ENCODE measurements around the gene PLD4.
"Not testable (repeated sequence)": the region's sequence is repeated elsewhere in the genome, so short reads cannot be mapped to it uniquely, and the experiment has no call there.

The PLD4 gene

GRCh38 chr14:104924421-104925213, at the start of gene PLD4:
Gene PLD4, plus strand, starts transcription at chr14:104924879. Its CDS starts 2,262 bp downstream, at chr14:104927141.
- DNase-seq, result no peak

- DNase-seq, result no peak
These were observed 49.3 kb upstream of the PLD4 start for GRCh38 chr14:104875412-104875751.

- DNase-seq, result no peak
These were observed 48.9 kb upstream of the PLD4 start for GRCh38 chr14:104875811-104876210.

- DNase-seq, result no peak
These were observed 48.4 kb upstream of the PLD4 start for GRCh38 chr14:104876251-104876699.

GRCh38 chr14:104877066-104877805, 47.4 kb upstream of the PLD4 start:
- no peak for DNase-seq

GRCh38 chr14:104877806-104878550, 46.7 kb upstream of the PLD4 start:
- DNase-seq, result no peak

GRCh38 chr14:104878582-104878981, 46.1 kb upstream of the PLD4 start:
- DNase-seq, result no peak

GRCh38 chr14:104879201-104879982, 45.3 kb upstream of the PLD4 start:
- no peak for DNase-seq

GRCh38 chr14:104879983-104880565, 44.6 kb upstream of the PLD4 start:
- DNase-seq, result no peak

GRCh38 chr14:104880584-104881210, 44.0 kb upstream of the PLD4 start:
- DNase-seq, result no peak

GRCh38 chr14:104881369-104881979, 43.2 kb upstream of the PLD4 start:
- DNase-seq, result no peak

GRCh38 chr14:104882325-104882973, 42.2 kb upstream of the PLD4 start:
- DNase-seq, result no peak

- no peak for DNase-seq
These were observed 41.6 kb upstream of the PLD4 start for GRCh38 chr14:104882991-104883660.

GRCh38 chr14:104883681-104884361, 40.9 kb upstream of the PLD4 start:
- no peak for DNase-seq

GRCh38 chr14:104884381-104884780, 40.3 kb upstream of the PLD4 start:
- not testable (repeated sequence) for DNase-seq

GRCh38 chr14:104885031-104885972, 39.4 kb upstream of the PLD4 start:
- no peak for DNase-seq

GRCh38 chr14:104885973-104886689, 38.5 kb upstream of the PLD4 start:
- no peak for DNase-seq

Measured in CD4-positive, alpha-beta T cell treated with Interleukin-6 for 4 hours (primary cell).